A673 (cell line): ENCODE results near the gene ZMYND8. TPM values are rescaled to one million over a fixed set of nuclear protein-coding genes. Genes with fewer than 3 reads are reported as not detected.

Experiments
- BruUV-seq: library from RNA; stranded (reverse); fragments of 400-500 nt; replicated peaks from 2 replicates; lab custom pipeline; 2021; lab: Mats Ljungman, UMichigan
- CTCF ChIA-PET: fragments of 300-600 bp; sonication (Branson Sonifier 250); formaldehyde crosslinking; loops from one replicate; lab custom pipeline; 2022; ENCODE audit warnings: antibody characterized with exemption; lab: Charles Lee
- POLR2A ChIA-PET: fragments of 300-600 bp; sonication (Branson Sonifier 250); formaldehyde crosslinking; loops from one replicate; lab custom pipeline; 2022; ENCODE audit warnings: antibody characterized with exemption; ENCODE audit not compliant: low non-redundant PET; lab: Charles Lee
- DNase-seq: peaks from one replicate; pipeline ENCODE4 v3.0.0-alpha.2; 2015; ENCODE audit warnings: low spot score
- H3K27ac ChIP-seq: fragments of 200-600 bp; sonication (generic); 2 replicates; pipeline ENCODE4 v1.5.1; 2016; ENCODE audit warnings: mixed run types, low read depth, mild to moderate bottlenecking, mixed read lengths, antibody characterized with exemption, low read length; ENCODE audit not compliant: poor library complexity, severe bottlenecking
- H3K27me3 ChIP-seq: fragments of 200-600 bp; sonication (generic); replicated peaks from 2 replicates; pipeline ENCODE4 v1.6.1; 2017; ENCODE audit warnings: mixed run types, low read depth, mild to moderate bottlenecking, mixed read lengths, antibody characterized with exemption, low read length; ENCODE audit not compliant: insufficient read depth, poor library complexity
- H3K36me3 ChIP-seq: fragments of 200-600 bp; sonication (generic); 2 replicates; pipeline ENCODE4 v1.6.1; 2016; ENCODE audit warnings: mixed run types, mild to moderate bottlenecking, mixed read lengths, antibody characterized with exemption, low read length; ENCODE audit not compliant: insufficient read depth, poor library complexity, severe bottlenecking
- H3K4me1 ChIP-seq: fragments of 200-600 bp; sonication (generic); 2 replicates; pipeline ENCODE4 v1.6.1; 2017; ENCODE audit warnings: mixed run types, mild to moderate bottlenecking, mixed read lengths, antibody characterized with exemption, low read length; ENCODE audit not compliant: insufficient read depth, poor library complexity, severe bottlenecking
- H3K4me3 ChIP-seq: fragments of 200-600 bp; sonication (generic); 2 replicates; pipeline ENCODE4 v1.5.1; 2016; ENCODE audit warnings: low read depth, mixed run types, mild to moderate bottlenecking, mixed read lengths, low read length; ENCODE audit not compliant: poor library complexity, severe bottlenecking
- H3K9me3 ChIP-seq: fragments of 200-600 bp; sonication (generic); 2 replicates; pipeline ENCODE4 v1.6.1; 2016; ENCODE audit warnings: mixed run types, low read depth, mild to moderate bottlenecking, mixed read lengths, antibody characterized with exemption, low read length; ENCODE audit not compliant: poor library complexity, severe bottlenecking
- EZH2 ChIP-seq: fragments of 200-600 bp; sonication (generic); IDR thresholded peaks from 2 replicates; pipeline ENCODE4 v1.6.1; 2017; ENCODE audit warnings: borderline replicate concordance, low read depth, mild to moderate bottlenecking, mixed read lengths, antibody characterized with exemption, low read length; ENCODE audit not compliant: poor library complexity, severe bottlenecking
- intact Hi-C: fragments of 100-400 bp; cut with micrococcal nuclease; formaldehyde crosslinking; loops from one replicate; pipeline ENCODE4 v1.10.0; 2022; ENCODE audit not compliant: unreplicated experiment
- total RNA-seq: library from RNA; stranded (reverse); gene quantifications from 2 replicates; pipeline ENCODE4 v1.2.3, GENCODE V29; 2021
- TF ChIP-seq, protein P1 (sequence below): fragments of 300-800, 200-600 bp; sonication (generic); conservative IDR thresholded peaks from 2 replicates; pipeline ENCODE4 v1.5.1; 2017; ENCODE audit warnings: low read depth, mild to moderate bottlenecking, antibody characterized with exemption, low read length, moderate library complexity, mixed read lengths

Gene ZMYND8
- total RNA-seq, 1 experiment from 2014 or later: 31.3 TPM

DNA sequence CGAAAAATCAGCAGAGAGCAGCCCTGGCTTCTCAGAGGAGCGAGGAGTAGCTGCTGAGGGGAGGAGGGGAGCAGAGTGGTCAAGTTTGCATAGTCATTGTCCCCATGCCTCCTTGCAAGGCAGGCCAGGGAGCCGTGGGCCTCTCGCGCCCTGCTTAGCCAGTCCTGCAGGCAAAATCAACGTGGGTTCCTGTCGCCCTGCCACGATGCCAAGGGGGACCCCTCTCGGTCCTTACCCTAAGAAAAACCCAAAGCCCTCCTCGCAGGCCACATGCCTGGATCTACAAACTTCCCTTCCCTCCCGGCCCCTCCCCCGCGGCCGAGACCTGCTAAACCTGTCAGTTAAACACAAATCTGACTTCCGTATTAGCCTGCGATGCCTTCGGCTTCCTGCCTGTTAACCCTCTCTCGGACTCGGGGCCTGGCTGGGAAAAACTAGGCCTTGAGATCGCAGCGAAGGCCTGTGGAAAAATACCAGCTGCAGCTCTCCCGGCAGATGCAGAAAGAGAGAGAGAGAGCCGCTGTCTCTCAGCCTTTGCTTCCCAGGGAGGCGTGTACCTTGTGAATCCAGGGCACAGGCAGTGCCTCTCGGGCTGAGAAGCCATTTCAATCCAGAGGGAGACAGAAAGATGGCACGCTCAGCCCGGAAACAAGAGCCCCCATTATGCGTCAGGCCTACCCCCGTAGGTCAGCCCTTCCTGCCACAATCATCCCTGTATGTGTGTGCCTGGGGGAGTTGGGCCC lies 968 bp upstream of the ZMYND8 start:
- Histone ChIP-seq H3K36me3 (no peaks in the 10 kb centered on the region), H3K4me1 (peaks cover 75% of the 10 kb centered on the region), H3K4me3 (no peak overlapping the region), H3K27ac (peak overlapping the region; percentile 97), H3K27me3 (no peaks in the 10 kb centered on the region), H3K9me3 (no peaks in the 10 kb centered on the region)
- intact Hi-C loops: loop anchor here (5.0 kb wide), 1 partner anchor 40 kb away; no protein-coding TSS in a partner anchor
- POLR2A ChIA-PET: interaction anchor here (0.7 kb wide), 1 partner anchor 489 kb away, joined by 9 read pairs; no protein-coding TSS in a partner anchor
- TF ChIP-seq EZH2: no peak
- TF ChIP-seq, protein P1, sequence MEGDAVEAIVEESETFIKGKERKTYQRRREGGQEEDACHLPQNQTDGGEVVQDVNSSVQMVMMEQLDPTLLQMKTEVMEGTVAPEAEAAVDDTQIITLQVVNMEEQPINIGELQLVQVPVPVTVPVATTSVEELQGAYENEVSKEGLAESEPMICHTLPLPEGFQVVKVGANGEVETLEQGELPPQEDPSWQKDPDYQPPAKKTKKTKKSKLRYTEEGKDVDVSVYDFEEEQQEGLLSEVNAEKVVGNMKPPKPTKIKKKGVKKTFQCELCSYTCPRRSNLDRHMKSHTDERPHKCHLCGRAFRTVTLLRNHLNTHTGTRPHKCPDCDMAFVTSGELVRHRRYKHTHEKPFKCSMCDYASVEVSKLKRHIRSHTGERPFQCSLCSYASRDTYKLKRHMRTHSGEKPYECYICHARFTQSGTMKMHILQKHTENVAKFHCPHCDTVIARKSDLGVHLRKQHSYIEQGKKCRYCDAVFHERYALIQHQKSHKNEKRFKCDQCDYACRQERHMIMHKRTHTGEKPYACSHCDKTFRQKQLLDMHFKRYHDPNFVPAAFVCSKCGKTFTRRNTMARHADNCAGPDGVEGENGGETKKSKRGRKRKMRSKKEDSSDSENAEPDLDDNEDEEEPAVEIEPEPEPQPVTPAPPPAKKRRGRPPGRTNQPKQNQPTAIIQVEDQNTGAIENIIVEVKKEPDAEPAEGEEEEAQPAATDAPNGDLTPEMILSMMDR: no peak
- peak; percentile 62 for DNase-seq
- BruUV-seq: no TSS peak
- CTCF ChIA-PET: no interaction called here

DNA sequence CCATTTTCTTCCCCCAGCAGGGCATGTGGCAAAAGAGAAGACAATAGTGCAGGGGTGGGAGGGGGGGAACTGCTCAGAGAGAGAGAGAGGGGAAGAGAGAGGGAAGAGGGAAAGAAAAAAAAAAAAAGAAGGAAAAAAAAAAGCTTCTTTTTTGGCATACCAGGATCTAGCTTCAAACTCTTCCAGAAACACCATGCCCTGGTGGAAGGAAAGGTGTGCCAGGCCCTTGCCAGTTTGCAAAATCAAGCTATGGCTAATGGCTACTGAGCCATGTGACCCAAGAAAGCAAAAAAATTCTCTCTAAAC lies 326 bp downstream of the ZMYND8 start:
- DNase-seq: no peak
- H3K9me3 ChIP-seq: no peaks in the 10 kb centered on the region
- ChIA-PET CTCF (interaction anchor here (1.4 kb wide), 1 partner anchor 28 kb away, joined by 9 read pairs; no protein-coding TSS in a partner anchor), POLR2A (interaction anchor here (0.6 to 0.7 kb wide), 3 partner anchors 11 to 85 kb away, joined by 3 to 4 read pairs (median 3); no protein-coding TSS in a partner anchor)
- no TSS peak for BruUV-seq
- H3K27ac ChIP-seq: peak overlapping the region; percentile 97
- peak overlapping the region; percentile 32 for H3K4me3 ChIP-seq
- no peaks in the 10 kb centered on the region for H3K27me3 ChIP-seq
- peaks cover 79% of the 10 kb centered on the region for H3K4me1 ChIP-seq
- intact Hi-C loops: loop anchor here (5.0 kb wide), 1 partner anchor 39 kb away; no protein-coding TSS in a partner anchor
- TF ChIP-seq EZH2: no peak
- TF ChIP-seq, protein P1: no peak
- no peaks in the 10 kb centered on the region for H3K36me3 ChIP-seq

DNA sequence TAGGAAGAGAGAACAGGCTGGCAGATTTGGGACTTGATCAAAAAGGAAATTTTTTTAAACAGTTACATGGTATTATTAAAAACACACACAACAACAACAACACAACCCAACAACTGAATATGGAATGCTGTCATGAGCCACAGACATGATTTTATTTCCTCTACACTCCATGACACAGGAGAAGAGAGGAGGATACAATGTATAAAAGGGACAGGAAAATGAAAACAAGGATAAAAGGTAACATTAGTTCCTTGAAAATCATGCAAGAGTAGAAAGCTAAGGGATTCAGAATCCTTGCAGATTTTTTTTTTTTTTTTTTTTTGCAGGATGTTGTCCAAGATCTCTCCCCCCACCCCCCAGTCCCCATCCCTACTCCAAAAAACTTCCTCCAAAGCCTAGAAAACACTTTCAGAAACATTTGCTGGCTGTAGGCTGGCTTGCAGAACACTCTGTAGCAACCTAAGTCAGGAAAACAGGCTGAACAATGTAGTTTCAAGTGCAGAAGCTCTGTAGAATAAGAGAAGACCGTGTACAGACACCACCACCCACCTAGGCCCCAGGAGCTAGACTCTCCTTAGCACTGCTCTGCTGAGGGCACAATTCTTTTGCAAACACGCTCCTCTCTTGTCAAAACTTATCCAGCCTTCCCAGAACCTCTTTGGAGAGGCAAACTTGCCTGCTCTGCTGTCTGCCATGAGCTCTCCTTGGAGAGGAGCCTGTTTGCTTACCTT lies 845 bp downstream of the ZMYND8 start:
- Histone ChIP-seq H3K27ac (peak overlapping the region; percentile 97), H3K4me3 (peak overlapping the region; percentile 32), H3K36me3 (no peaks in the 10 kb centered on the region), H3K4me1 (peaks cover 79% of the 10 kb centered on the region), H3K27me3 (no peaks in the 10 kb centered on the region), H3K9me3 (no peaks in the 10 kb centered on the region)
- TF ChIP-seq, protein P1: no peak
- no peak for TF ChIP-seq EZH2
- no peak for DNase-seq
- no TSS peak for BruUV-seq
- ChIA-PET CTCF (interaction anchor here (0.5 to 1.4 kb wide), 3 partner anchors 17 to 160 kb away, joined by 3 to 9 read pairs (median 3); no protein-coding TSS in a partner anchor), POLR2A (interaction anchor here (0.6 to 0.7 kb wide), 2 partner anchors 24 to 85 kb away, joined by 3 to 4 read pairs; no protein-coding TSS in a partner anchor)
- intact Hi-C loops: loop anchor here (5.0 kb wide), 1 partner anchor 38 kb away; no protein-coding TSS in a partner anchor
